Measurements from ENCODE around the gene RAN. TPM values are rescaled to one million over a fixed set of nuclear protein-coding genes. Genes with fewer than 3 reads are reported as not detected.
A peak's percentile ranks its signal among the peaks of the same experiment; 100 is the strongest.
"Not testable (repeated sequence)": the region's sequence is repeated elsewhere in the genome, so short reads cannot be mapped to it uniquely, and the experiment has no call there.

The RAN gene
- total RNA-seq, 1 donor from 2014 or later = 140 TPM

- DNase-seq (ENCODE audit: low spot score) (no peak), ATAC-seq (no peak)
Measured at GRCh38 chr12:130878193-130879185, 6.6 kb downstream of the RAN start.

- DNase-seq (ENCODE audit: low spot score) (no peak), ATAC-seq (no peak)
Measured at GRCh38 chr12:130879212-130879686, 7.4 kb downstream of the RAN start.

- DNase-seq (ENCODE audit: low spot score) (no peak), ATAC-seq (no peak)
Measured at GRCh38 chr12:130879781-130880389, 8.0 kb downstream of the RAN start.

- ATAC-seq (no peak), DNase-seq (ENCODE audit: low spot score) (no peak)
Measured at GRCh38 chr12:130880411-130880885, 8.6 kb downstream of the RAN start.

GRCh38 chr12:130881046-130881445 is 9.2 kb downstream of the RAN start:
- DNase-seq (ENCODE audit: low spot score) (no peak), ATAC-seq (no peak)

- DNase-seq (ENCODE audit: low spot score) (no peak), ATAC-seq (no peak)
Measured at GRCh38 chr12:130881548-130881947, 9.7 kb downstream of the RAN start.

GRCh38 chr12:130887190-130887589 is 15.3 kb downstream of the RAN start:
- not testable (repeated sequence) for DNase-seq (ENCODE audit: low spot score); ATAC-seq

GRCh38 chr12:130904064-130904463 is 32.2 kb downstream of the RAN start:
- no peak for DNase-seq (ENCODE audit: low spot score)
- no peak for ATAC-seq

GRCh38 chr12:130904936-130905455 is 33.1 kb downstream of the RAN start:
- DNase-seq (ENCODE audit: low spot score); ATAC-seq: not testable (repeated sequence)

- DNase-seq (ENCODE audit: low spot score) (no peak), ATAC-seq (no peak)
Measured at GRCh38 chr12:130909111-130909510, 37.2 kb downstream of the RAN start.

- no peak for DNase-seq (ENCODE audit: low spot score)
- no peak for ATAC-seq
Measured at GRCh38 chr12:130911193-130911592, 39.3 kb downstream of the RAN start.

- DNase-seq (ENCODE audit: low spot score) (no peak), ATAC-seq (no peak)
Measured at GRCh38 chr12:130911933-130912332, 40.1 kb downstream of the RAN start.

GRCh38 chr12:130916241-130916911 is 44.5 kb downstream of the RAN start:
- ATAC-seq = peak; percentile 99
- DNase-seq (ENCODE audit: low spot score) = peak; percentile 59

- ATAC-seq (no peak), DNase-seq (ENCODE audit: low spot score) (no peak)
Measured at GRCh38 chr12:130917607-130918006, 45.7 kb downstream of the RAN start.

GRCh38 chr12:130919086-130919485 is 47.2 kb downstream of the RAN start:
- ATAC-seq = no peak
- DNase-seq (ENCODE audit: low spot score) = no peak

GRCh38 chr12:130920119-130920703 is 48.3 kb downstream of the RAN start:
- DNase-seq (ENCODE audit: low spot score) (no peak), ATAC-seq (no peak)

GRCh38 chr12:130920723-130921381 is 49.0 kb downstream of the RAN start:
- ATAC-seq = no peak
- DNase-seq (ENCODE audit: low spot score) = no peak

GRCh38 chr12:130922511-130922953 is 50.7 kb downstream of the RAN start:
- no peak for ATAC-seq
- DNase-seq (ENCODE audit: low spot score) = no peak

GRCh38 chr12:130924966-130925665 is 53.2 kb downstream of the RAN start:
- DNase-seq (ENCODE audit: low spot score) (no peak), ATAC-seq (no peak)

Measured in left lobe of liver (tissue), 2 donors.